Stimulated activated CD4-positive, alpha-beta T cell treated with anti-CD3 and anti-CD28 coated beads, Interleukin-15, amount 100 ng/mL, for 1 hour (primary cell): Measurements from ENCODE around the gene SLC16A13.
"Not testable (repeated sequence)": the region's sequence is repeated elsewhere in the genome, so short reads cannot be mapped to it uniquely, and the experiment has no call there.

Experiments
- DNase-seq, 2 donors: peaks; one replicate each; pipeline ENCODE4 v3.0.0-alpha.2; 2020; ENCODE audit warnings: low read depth in 1 of 2, low spot score in 1 of 2

SLC16A13 gene

DNA sequence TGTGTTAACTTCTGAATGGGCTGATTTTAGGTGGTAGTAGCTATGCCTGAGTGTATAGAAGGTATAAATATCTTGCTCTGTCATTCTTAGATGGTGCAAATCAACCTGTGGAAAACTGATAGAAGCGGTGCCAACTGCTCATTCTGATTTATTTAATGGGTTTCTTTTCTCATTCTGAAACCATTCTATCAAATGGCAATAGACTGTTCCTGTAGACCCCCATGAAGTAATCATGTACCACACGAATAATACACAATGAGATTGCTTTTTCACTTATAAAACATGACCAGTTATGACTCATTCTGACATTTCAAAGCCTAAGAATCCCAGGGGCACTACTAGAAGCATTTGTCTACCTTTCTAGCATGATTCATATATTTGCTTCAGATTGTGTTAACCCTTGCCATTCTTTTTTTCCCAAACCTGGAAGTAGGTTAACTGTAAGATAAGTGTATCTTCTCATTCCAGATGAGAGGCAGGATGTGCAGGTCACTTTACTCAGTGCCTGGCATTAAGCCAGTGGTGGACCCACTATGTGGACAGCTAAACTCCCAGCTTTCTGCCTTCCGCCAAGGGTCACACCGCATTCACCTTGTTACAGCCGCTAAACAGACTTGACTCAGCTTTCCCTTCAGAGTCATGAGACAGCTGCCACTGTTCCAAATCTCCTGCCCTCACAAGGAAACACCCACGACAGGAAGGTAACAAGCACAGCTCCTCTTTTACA lies 24.5 kb downstream of the SLC16A13 start:
- no peak for DNase-seq

DNA sequence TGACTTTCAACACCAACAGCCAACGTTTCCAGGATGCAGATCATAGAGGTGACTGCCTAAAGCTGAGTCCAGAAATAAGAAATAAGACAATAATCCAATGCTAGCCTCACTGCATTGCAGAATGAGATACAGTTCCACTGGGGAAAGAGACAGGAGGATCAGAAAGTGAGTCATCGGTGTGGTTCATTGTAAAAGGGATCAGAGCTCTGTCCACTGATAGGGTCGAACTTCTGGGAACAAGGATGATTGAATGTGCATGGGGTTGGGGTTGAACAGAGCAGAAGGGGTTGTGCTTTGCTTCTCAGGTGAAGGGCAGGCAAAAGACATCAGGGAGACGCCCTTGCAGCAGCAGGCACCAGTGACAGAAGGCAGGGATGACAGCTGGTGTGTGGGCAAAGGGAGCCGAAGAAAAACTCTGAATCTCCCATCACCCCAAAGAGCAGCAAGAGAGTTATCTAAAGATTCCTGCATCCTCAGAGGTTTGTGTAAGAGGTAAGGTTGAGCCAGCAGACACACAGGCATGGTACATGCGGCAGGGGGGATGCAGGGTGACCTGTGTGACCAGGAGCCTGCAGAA lies 27.8 kb downstream of the SLC16A13 start:
- no peak for DNase-seq

DNA sequence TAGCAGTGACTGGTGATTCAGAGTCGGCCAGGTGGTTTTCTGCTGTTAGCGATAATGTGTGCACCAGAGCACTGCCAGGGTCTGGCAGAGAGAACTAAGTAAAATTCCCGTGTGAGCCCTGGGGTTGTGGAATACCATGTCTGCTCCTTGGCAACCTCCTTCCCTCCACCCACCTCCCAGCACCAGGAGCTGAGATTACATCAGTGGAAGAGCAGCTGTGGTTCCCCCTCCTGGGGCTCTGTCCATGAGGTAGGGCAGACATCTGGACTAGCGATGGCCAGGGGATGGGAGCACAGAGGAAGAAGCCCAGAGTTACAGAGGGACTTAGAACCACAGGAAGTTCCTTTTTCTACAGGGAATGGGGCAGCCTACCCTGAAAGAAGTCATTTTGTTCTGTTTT lies 28.4 kb downstream of the SLC16A13 start:
- no peak for DNase-seq

DNA sequence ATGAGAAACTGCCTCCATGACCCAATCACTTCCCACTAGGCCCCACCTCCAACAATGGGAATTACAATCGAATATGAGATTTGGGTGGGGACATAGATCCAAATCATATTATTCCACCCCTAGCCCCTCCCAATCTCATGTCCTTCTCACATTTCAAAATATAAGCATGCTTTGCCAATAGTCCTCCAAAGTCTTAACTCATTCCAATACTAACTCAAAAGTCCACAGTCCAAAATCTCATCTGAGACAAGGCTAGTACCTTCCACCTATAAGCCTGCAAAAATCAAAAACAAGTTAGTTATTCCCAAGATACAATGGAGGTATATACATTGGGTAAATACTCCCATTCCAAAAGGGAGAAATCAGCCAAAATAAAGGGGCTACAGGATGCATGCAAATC lies 31.4 kb downstream of the SLC16A13 start:
- no peak for DNase-seq

DNA sequence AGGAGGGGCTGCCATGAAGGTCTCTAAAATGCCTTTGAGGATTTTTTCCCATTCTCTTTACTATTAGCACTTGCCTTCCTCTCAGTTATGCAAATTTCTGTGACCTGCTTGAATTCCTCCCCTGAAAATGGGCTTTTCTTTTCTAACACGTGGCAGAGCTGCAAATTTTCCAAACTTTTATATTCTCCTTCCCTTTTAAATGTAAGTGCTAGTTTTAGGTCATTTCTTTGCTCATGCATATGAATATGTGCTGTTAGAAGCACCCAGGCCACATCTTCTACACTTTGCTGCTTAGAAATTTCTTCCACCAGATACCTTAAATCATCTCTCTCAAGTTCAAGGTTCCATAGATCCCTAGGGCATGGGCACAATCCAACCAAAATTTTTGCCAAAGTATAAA lies 32.5 kb downstream of the SLC16A13 start:
- no peak for DNase-seq

DNA sequence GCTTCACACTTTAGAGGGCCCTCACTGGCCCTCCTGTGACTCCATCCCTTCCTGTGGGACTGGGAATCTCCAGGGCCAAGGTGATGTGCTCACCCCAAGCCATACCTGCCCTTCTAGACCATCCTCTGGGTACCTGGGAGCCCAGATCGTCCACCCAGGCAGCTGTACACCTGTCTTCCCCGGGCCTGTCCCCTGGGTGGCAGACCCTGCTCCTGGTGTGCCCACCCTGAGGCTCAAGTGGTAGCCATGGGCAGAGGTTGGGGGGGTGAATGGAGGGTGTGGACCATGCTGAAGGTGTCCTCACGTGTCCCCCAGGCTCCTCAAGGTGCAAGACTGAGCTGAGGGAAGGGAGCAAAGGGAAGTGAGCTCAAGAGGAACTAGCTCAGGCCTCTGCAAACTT lies 34.9 kb downstream of the SLC16A13 start:
- DNase-seq = no peak

DNA sequence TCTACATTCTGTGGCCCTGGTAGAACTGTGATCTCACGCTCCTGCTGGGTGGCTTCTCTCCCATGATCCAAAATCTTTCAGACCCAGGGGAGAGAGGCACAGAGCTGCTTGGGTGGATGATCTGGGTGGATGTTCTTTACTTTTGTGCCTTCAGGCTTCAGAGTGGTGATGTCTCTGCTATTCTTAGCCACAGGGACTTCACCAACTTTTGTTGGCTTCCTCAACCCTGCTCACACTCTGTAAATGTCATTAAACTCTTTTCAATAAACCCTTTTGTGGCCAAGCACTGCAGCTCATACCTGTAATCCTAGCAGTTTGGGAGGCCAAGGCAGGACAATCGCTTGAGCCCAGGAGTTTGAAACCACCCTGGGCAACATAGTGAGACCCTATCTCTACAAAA lies 36.6 kb downstream of the SLC16A13 start:
- no peak for DNase-seq

DNA sequence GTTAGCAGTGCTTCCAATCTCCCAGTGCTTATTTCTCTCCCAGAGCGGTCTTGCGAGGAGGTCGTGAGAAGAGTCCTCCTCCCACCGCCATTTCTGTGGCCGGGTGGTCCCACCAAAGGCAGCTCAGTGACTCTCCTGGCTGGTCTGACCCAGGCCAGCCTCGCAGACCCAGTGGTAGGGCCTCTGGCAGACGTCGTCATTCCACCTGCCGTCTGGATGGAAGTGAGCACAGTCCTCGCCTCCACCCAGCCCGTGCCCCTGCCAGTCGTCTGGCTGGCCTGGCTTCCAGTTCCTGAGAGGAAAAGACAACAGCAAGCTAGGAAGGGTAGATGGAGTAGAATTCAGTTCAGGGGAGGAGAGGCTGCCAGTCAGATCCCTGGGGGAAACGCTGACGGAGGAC lies 39.1 kb downstream of the SLC16A13 start:
- DNase-seq = no peak

DNA sequence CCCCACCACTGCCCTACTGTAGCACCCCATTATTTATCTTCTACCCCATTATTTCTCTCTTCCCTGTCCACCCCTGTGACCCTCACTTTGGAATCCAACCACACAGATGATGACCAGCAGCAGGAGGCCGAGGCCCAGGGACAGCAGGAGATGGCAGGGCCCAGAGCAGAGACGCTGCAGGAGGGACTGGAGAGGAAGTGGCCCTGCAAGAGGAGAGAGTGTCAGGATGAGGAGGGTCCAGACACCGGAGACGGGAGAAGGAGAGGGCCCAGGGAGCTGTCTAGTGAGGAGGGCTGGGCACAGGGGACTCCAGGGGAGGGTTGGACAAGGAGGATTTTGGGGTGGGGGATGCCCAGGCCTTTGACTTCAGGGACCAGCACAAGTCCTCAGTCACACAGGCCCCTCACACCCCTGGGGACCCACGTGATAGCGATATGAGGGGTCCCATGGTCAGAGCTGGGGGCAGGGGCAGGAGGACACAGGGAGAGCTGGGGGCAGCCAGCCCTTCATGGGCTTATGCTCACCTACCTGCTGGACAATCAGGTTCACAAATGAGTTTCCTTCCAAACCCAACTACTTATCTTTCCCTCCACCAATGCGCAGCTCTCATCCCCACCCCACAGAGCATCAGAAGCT lies 42.2 kb downstream of the SLC16A13 start:
- no peak for DNase-seq

DNA sequence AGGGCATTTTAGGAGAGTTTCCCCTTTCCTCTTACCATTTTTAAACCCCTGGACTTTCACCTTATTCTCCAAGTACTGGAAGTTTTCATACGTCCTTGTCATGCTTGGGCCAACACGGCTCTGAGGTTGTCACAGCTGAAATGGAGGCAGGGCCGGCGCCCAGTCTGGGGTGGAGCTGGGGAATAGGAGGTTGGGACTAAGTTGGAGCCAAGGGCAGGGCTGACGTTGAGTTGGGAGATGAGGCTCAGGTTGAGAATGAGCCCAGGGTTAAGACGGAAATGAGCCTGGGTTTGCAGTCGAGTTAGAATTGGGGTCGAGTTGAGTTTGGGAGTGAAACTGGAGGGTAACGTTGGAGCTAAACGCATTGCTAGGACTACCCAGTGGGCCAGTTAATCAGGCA lies 42.9 kb downstream of the SLC16A13 start:
- no peak for DNase-seq

DNA sequence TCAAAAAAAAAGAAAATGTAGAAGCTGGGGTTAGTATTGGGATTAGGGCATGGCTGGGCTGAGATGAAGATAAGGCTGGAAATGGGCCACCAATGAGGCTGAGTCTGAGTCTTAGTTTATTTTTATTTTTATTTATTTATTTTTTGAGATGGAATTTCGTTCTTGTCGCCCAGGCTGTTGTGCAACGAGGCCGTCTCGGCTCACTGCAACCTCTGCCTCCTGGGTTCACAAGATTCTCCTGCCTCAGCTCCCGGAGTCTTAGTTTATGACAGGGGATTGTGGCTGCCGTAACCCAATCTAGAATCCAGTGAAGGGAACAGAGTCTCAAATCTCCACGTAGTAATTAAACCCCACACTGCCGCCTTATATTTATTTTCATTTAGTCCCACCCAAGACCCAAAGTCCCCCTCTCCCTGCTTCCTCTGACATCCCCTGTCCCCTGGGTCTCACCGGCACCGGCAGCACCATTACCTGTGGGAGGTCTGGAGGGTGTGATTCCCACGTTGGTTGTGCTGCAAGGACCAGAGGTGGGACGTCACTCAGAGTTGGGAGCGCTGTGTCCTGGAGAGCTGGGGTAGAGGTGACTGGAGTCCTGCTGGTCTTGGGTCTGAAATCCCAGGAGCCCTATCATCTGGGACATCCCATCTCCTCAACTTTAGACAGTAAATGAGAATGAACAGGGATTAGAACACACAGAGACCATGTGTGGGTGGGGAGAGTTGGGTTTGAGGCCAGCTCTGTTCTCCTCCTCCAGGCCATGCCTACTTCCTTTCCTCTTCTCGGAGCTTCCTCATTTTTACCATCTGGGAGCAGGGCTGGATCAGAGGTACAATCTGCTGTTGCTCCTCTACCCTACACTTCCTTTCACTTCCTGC lies 44.0 kb downstream of the SLC16A13 start, which contains the start of gene CLEC10A:
TSS of gene CLEC10A (minus strand) at position 671 of the 875 bp plus-strand sequence. CDS start 1,439 bp downstream, outside the sequence.
- no peak for DNase-seq

DNA sequence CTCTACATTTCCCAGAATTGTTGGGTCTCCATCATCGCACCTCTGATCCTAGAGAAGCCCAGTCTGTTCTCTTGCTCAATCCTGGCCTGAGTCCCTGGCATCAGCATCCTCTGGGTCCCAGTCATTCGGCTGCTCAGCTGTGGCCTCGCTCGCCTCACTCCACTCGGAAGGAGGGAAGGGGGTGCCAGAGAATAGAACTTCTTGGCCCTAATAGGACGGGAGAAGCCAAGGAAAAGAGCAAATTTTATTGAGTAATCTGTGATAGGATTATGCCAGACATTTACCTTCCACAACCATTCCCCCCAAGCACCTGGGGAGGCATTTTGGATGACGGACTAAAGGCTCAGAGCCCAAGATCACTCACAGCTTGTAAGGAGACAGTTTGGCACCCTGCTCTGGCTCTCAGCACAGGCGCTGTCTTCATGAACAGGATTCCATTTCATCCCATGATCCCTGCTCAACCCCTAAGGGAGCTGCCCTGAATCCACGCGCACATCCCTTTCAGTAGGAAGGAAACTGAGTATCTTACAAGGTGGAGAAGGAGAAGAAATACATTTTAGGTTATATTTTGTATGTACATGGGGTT lies 44.7 kb downstream of the SLC16A13 start:
- DNase-seq = no peak

DNA sequence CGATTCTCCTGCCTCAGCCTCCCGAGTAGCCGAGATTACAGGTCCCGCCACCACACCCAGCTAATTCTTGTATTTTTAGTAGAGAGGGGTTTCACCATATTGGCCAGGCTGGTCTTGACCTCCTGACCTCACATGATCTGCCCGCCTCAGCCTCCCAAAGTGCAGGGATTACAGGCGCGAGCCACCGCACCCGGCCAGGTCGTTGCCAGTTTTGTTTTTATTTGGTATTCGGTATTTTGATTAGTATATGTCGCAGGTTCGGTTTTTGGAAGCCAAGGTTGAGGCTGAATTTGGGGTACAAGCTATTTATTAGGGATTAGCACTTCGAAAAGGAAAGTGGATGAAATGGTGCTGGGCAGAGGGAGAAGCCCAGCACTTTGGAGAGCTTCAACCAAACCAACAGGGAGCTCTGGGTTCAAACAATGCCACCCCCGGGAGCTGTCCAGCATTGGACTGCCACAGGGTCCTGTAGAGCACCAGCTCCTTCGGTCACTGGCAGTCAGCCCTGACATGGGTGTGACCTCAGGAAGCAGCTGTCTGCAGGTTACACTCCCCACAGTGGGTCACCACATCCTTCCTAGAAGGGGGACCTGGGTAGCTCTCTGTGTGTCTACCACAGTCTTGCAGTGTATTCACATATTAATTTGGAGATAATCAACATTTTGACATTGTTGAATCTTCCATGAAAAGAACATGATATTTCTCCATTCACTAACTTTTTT lies 45.7 kb downstream of the SLC16A13 start:
- no peak for DNase-seq

DNA sequence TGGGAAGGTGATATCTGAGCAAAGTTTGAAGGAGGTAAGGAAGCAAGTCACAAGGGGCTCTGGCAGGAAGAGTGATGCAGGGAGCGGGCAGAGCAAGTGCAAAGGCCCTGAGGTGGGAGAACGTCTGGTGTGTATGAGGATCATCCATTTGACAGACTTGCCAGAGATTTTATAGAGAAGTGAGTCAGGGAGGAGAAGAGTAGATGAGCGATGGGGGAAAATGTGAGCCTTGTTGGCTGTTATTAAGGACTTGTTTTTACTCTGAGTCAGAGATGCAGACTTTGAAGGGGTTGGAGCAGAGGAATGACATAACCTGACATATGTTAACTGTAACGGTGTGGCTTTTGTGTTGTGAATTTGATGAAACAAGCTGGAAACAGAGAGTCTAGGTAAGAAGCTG lies 47.8 kb downstream of the SLC16A13 start:
- DNase-seq = no peak

DNA sequence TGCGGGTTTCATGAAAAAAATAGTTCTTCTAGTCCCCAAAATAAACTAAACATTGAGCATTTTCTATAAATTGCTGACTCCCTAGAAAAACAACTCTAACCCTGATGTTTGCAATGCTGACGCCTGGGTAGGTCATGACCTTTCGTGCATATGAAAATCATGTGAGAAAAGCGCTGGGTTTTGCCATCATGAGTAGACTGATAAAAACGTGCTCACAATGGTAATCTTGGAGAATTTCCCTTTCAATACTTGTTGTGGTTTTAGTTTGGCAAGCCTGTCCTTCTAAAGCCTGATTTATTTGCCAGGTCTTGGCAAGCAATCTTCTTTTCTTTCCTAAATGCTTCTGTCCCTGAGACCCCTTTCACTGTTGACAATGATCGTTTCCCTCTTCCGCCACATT lies 48.3 kb downstream of the SLC16A13 start:
- no peak for DNase-seq

DNA sequence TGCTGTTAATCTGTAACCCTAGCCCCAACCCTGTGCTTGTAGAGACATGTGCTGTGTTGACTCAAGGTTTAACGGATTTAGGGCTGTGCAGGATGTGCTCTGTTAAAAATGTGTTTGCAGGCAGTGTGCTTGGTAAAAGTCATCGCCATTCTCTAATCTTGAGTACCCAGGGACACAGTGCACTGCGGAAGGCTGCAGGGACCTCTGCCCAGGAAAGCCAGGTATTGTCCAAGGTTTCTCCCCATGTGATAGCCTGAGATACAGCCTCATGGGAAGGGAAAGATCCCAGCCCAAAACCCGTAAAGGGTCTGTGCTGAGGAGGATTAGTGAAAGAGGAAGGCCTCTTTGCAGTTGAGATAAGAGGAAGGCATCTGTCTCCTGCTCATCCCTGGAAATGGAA lies 52.6 kb downstream of the SLC16A13 start:
- not testable (repeated sequence) for DNase-seq

DNA sequence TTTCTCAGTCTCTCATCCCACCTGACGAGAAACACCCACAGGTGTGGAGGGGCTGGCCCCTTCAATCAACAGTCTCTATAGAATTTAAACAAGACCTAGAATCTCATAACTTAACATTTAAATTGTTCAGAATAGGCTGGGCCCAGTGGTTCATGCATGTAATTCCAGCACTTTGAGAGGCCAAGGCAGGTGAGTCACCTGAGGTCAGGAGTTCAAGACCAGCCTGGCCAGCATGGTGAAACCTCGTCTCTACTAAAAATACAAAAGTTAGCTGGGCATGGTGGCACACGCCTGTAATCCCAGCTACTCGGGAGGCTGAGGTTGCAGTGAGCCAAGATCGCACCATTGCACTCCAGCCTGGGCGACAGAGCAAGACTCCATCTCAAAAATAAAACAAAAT lies 53.8 kb downstream of the SLC16A13 start:
- DNase-seq = not testable (repeated sequence)
